ENCODE measurements around the gene MAEA.
"Not testable (repeated sequence)": the region's sequence is repeated elsewhere in the genome, so short reads cannot be mapped to it uniquely, and the experiment has no call there.

The MAEA gene

DNA sequence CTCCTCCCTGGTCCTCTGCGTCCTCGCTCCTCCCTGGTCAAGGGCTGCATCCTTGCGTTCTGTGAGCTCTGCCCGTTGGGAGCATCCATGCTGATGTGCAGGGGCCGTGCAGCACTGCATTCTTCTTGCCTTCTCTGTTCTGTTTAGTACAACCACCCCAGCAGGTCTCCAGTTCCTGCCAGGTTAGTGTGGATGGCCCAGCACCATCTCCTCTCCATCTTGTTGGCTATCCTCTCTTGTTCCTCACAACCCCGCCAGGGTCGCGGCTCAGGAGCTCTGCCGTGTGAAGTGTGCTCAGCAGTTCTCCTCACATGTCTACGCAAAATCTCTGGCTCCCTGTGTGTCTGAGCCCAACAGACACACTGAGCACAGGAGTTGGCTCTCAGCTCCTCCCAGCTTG, 10.4 kb upstream of the MAEA start:
- DNase-seq (ENCODE audit: low read depth in 2 of 2), result no peak

DNA sequence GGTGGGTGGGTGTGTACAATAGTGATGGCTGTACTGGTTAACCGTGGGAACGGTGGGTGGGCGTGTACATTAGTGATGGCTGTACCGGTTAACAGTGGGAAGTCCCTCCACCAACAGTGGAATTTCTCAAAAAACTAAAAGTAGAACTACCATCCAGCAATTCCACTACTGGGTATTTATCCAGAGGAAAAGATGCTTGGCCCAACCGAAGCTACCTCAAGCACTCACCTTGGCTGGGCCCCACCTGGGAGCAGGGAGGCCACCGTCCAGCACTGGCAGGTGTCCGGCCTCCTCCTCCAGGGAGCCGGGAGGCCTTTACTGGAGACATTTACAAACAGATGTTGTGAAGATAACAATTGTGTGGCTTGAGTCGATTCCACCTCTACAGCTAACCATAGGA, 6.0 kb upstream of the MAEA start:
- no peak for DNase-seq (ENCODE audit: low read depth in 2 of 2)

DNA sequence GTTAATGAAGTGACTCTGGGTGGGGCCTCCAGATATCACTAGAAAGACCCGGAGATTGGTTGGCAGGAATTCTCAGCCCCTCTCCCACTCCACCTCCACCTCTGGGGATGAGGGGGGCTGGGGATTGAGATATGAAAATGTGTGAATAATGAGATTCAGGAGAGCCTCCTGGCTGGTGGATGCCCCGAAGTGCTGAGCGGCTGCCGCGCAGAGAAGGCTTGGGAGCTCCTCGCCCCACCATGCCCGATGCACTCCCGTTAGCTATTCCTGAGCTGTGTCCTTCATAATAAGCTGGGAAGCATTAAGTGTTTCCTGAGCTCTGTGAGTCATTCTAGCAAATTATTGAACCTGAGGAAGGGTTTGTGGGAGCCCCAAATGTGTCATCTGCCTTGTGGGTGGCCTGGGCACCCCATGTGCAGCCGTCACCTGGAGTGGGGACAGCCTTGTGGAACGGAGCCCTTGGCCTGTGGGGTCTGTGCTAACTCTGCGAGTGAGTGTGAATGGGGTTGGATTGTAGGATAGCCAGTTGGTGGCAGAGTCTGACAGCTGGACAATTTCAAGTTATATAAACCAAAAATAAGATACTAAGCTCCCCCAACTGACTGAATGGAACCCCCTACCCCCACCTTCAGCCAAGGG, 4.4 kb upstream of the MAEA start:
- DNase-seq (ENCODE audit: low read depth in 2 of 2), result no peak

DNA sequence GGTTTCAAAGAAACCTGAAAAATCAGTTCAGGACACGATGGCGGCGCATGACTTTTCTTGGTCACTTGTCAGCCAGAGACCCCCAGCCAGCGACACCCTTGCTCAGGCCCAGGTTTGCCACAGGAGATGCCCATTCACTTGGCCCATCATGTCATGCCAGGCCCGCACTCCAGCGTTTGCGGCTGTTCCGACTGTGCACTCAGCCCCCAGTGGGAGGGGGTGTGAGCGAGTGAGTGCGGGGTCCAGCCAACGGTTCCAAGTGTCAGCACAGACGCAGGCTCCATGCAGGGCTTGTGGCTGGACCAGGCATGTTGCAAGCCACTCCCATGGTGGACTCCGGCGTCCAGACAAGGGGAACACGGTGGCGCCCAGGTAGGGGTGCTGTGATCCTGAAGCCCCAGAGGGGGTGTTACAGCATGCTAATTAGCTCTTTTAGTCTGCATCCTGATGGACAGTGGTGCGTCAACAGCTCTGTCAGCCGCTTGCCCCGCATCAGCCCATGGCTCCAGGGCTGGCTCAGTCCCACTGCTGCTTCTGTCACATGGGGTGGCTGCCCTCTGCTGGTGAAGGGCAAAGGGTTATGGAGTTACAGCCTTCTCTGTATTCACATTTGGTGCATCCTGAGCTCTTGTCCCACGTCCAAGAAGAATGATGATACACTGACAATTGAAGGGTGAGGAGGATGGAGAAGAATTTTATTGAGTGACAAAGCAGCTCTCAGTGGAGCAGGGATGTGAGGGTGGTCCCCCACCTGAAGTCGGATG, 3.7 kb upstream of the MAEA start:
- DNase-seq (ENCODE audit: low read depth in 2 of 2), result no peak

DNA sequence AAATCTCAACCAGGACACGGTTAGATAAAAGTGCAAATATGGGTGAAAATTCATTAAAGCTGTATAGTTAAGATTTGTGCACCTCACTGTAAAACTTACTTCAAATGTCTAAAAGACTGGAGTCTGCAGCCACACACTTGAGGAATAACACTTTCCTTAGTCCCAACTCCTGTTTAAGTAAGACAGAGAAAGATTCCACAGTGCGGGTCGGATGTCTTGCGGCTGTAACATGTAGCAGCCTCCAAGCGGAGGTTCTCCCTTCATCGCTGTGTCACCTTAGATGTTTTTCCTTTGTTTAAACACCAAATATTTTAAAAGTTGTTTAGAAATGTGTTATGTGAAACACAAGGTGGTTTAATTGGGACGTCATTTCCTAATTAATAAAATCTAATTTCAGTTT, 905 bp upstream of the MAEA start:
- no peak for DNase-seq (ENCODE audit: low read depth in 2 of 2)

DNA sequence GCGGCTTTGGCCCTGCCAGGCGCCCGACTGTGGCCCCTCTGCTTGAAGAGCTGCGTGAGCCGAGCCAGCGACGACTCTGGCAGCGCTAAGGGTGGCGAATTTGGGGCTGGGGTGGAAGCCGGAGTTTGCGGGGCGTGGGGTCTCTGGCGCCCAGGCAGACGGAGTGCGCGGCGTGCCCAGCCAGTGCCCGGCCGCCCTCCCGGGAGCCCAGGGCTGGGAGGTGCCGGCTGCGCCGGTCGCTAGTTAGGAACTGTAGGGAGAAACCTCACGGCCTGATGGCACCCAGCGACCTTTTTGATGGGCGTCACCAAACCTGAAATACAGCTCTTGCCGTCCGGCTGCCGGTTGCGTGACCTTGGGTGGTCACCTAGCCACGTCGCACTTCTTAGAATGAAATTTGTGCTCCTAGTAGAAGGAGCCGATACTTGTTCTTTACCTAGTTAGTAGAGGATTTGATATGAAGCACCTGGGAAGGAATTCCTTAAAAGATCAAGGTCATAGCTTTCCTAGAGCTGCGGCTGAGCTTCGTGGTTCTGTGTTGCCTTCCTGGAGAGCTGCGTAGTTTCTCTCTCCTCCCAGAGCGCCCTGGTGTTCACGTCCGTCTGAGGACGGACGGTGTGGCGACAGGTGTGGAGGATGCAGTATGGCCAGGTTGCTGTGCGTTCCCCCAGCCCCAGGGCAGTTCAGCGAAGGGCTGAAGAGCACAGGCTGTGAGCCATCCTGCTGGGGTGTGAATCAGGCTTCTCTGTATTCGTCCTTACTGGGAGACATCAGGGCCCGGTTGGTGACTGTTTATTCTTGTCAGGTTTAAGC, 680 bp downstream of the MAEA start:
- DNase-seq (ENCODE audit: low read depth in 2 of 2), result no peak

DNA sequence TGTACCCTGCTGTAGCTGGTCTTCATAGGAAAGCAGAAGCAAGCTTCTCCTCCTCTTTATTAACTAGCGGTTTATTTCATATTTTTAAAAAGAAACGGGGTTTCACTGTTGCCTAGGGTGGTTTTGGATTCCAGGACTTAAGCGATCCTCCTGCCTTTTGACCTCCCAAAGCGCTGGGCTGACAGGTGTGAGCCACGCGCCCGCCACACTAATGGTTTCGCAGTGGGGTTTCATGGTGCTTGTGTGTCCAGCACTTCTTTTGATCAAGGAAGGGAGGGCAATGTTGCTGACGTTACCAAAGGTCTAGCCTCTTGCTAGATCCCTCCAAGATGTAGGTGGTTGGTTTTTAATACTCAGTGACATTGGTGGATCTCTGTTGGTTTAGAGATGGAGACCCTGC, 1.4 kb downstream of the MAEA start:
- DNase-seq (ENCODE audit: low read depth in 2 of 2), result no peak

DNA sequence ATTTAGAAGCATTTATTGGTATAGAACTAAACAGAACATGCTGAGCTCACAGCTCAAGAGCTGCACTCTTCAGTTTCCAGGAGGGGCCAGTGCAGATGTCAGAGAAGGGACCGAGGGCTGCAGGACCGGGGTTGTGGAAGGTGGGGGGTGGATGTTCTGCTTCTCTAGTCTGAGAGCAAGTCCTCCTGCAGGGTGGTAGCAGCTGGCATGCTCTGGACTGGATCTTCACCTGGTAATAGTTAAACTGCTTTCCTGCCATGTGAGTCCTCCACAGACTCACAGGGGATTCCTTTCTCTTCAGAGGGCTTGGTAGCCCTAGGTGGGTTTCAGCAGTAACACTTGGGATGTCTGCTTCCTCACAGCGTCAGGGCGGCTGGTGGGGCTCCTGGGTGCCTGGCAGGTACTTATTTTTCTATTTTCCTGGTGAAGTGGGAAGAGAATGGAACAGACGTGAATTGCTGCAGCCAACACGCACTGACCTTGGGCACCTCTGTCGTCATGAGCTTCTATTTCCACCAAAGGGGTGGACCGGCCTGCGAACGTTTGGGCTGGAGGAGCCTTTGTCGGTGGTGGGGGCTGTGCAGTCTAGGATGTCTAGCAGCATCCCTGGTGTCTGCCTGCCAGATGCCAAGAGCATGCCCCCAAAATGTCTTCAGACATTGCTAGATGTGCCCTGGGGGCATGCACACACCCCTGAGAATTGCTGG, 2.5 kb downstream of the MAEA start:
- DNase-seq (ENCODE audit: low read depth in 2 of 2), result no peak

DNA sequence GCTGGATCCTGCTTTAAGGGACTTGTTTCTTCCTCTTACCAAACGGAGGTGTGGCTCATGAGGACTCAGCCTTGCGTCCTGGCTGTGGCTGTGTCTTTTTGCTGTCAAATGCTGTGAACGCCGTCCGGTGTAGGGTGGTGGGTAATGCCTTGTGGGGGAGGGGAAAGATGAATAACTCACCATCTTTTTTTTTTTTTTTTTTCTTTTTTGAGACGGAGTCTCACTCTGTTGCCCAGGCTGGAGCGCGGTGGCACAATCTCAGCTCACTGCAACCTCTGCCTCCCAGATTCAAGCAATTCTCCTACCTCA, 3.0 kb downstream of the MAEA start:
- not testable (repeated sequence) for DNase-seq (ENCODE audit: low read depth in 2 of 2)

DNA sequence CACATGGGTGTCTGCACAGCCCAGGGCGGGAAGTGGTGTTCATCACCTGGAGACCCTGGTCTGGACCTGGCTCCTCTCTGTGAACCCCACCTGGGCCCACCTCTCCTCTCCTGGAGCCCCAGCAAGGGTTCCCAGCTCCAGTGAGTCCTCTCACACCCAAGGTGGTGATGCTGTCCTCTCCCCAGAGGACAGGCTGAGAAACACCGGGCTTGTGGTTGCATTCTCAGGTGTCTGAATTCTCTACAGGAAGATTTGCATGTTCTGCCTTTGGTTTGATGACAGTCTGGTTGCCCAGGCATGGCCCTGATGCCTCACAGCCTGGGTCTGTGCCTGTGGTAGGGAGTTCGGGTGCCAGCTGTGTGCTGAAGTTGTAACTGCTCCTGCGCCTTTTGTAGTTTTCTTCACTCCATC, 3.8 kb downstream of the MAEA start:
- no peak for DNase-seq (ENCODE audit: low read depth in 2 of 2)

DNA sequence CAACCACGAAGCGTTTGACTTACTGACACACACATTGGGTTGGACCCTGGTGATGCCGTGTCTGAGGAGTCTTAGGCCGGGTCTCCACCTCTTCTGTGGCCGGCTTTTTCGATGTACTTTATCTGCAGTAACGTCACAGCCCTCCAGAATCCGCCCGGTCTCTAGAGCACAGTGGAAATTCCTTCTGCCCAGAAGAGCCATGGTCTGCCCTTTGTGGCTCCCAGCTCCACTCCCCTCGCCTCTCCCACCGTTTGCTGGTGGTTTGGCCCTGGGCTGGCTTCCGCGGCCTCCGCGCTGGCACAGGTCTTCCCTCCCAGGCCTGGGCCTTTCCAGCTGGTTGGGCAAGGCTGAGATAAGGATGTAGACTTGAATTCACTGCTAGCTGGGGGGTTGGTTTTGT, 4.3 kb downstream of the MAEA start:
- no peak for DNase-seq (ENCODE audit: low read depth in 2 of 2)

DNA sequence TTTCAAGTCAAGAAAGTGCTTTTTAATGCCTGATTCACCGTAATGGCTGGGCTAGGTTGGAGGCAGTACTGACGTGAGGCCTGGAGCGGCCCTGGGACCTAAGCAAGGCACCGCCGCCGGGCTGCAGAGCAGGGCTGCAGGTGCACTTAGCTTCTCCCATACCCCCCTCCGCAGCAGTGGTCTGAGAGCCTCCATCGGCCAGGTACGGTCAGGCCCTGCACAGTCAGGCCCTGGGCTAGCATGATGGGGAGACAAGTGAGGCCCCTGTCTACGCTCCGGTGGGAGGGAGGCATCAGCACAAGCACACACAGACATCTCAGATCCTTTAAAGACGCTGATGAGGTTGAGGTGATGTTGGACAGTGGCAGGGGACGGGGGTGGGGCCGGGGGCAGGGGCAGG, 4.7 kb downstream of the MAEA start:
- DNase-seq (ENCODE audit: low read depth in 2 of 2), result no peak

DNA sequence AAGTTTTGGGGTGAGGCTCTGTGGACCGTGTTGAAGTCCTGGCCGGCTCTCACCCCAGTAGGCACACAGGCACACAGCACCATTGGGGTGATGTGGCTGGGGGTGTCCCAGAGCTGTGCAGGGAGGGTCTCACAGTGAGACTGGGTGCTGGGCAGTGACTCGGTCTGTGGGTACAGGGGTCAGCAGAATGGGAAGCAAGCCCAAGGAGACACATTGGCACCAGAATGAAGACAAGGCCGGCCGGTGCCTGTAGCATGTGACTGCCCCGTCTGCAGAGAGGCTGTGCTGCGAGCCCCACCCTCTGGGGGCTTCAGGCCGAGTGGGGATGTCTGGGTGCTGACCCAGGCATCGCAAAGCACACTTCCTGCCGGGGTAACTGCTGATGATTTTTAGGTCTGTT, 5.2 kb downstream of the MAEA start:
- DNase-seq (ENCODE audit: low read depth in 2 of 2), result no peak

DNA sequence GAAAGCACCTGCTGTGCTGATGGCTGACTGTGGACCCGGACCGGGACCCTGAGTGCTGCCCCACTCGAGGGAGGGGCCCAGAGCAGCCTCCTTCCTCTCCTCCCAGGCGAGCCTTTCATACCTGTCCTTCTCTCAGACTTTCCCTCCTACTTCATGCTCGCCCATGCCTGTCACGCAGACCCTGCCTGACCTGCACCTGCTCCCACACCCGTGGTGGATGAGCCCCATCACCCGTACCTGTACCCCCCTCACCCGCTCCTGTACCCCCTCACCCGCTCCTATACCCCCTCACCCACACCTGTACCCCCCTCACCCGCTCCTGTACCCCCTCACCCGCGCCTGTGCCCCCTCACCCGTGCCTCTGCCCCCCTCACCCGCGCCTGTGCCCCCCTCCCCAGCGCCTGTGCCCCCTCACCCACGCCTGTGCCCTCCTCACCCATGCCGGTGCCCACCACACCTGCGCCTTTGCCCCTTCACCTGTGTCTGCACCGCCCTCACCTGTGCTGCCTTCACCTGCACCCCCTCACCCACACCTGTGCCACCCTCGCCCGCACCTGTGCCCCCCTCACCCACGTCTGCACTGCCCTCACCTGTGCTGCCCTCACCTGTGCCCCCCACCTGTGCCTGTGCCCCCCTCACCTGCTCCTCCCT, 5.8 kb downstream of the MAEA start:
- DNase-seq (ENCODE audit: low read depth in 2 of 2), result no peak

DNA sequence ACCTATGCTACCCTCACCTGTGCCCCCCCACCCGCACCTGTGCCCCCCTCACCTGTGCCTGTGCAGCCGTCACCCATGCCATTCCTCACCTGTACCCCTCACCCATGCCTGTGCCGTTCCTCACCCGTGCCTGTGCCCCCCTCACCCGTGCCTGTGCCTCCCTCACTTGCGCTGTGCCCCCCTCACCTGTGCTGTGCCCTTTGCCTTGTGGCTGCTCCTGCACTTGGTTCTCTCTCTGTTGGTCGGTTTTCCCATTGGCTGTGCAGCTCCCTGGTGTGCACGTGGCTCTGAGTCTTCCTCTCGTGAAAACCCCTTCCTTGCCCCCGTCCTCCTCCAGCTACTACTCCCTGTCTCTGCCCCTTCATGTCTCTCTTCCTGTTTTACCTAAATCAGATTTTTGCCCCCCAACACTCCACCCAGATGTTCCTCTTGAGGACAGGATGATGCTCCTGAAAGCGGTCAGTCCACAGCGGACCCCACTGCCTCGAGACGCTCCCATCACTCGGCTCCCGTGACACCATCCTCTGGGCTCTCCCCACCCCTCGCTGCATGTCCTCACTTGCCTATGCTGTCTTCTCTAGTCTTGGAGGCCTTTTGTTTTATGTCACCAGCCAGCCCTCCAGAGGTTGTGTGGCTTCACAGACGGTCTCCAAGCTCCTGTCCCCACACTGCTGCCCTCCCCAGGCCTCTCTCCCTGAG, 6.8 kb downstream of the MAEA start:
- DNase-seq (ENCODE audit: low read depth in 2 of 2), result no peak

DNA sequence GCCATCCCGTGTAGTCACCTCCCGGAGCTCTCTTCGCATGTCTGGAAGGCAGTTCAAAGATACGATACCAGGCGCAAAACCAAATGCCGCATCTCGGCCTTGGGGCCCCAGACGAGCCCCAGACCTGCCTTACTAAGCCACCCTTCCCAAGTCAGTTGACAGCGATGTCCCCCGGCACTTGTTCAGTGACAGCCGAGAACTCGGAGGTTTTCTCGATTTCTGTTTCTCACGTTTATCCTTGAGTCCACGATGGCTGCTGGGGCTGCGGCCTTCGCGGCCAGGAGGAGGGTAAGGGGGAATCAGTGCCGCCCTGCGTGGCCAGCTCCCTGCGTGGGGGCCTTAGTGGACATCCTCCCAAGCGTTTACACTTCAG, 7.3 kb downstream of the MAEA start:
- no peak for DNase-seq (ENCODE audit: low read depth in 2 of 2)

DNA sequence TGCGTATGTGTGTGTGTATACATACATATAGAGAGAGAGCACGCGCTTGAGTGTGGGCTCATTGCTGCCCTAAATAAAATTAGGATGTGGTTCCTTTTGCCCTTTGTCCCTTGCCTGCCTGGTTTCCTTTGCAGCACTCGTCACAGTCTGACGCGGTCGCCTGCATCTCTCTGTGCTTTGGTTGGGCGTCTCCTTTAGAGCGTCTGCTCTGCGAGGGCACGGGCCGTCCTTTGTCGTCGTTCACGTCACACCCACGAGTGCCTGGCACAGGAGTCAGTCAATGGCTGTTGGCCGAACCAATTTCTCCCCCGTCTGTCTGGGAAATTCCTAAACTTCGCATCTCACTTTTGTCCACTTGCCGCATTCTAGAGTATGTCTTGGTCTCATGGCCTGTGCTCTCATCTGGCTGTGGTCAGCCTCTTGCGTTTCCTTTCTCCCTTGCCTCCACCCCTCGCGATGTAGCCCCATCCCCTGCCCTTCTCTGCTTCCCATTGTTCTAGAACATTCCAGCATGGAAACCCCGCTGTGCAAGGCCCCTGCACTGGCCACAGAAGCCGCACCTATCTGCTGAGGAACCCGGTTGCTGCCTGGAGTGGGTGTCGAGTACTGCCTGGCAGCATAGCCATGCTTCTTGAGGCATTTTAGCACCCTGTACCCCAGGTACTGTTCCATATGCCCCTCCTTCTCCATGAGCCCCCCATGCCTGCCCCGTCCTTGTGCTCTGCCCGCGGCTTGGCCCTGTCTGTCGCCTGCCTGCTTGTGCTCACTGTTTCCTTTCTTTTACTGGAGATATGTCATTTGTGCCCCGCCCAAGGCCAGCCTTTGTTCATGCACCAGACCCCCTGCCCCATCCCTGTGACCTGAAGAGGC, 8.0 kb downstream of the MAEA start:
- no peak for DNase-seq (ENCODE audit: low read depth in 2 of 2)

DNA sequence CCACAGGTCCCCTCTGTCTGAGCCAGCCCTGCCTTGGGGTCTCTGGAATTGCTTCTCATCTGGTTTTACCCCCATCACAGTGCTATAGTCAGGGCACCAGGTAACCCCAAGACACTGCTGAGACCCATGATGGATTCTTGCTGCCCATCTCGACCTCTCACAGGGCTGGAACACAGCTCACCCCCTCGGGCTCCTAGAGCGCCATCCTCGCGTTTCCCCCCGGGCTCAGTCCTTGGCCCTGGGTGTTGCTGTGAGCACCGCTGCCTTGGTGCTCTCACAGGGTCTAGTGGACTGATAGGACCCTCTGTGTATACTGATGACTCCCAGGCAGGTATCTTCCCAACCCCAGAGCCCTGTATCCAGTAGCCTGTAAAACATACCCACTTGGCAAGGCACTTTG, 8.8 kb downstream of the MAEA start:
- no peak for DNase-seq (ENCODE audit: low read depth in 2 of 2)

DNA sequence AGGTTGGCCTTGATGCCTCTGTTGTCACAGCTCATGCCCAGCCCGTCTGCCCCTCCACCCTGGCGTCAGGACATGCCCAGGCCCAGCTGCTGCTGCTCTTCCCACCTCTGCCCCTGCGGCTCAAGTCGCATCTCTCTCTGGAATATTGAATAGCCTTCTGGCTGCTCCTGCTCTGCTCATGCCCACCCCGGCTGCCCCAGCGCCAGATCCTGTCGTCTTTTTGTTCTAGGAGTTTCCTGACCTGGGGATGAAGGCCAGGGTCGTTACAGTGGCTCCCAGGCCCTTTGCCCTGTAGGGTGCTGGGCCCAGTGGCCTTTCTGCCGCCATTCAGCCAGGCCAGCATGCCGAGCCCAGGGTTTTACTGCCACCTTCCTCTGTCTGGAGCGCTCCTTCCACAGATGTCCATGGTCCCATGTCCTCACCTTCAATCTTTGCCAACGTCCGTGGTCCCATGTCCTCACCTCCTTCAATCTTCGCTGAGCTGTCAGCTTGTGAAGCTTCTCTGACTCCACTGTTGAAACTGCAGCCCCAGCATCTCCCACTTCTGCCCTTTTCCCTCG, 9.7 kb downstream of the MAEA start:
- DNase-seq (ENCODE audit: low read depth in 2 of 2), result no peak

Measured in fibroblast of skin of left quadriceps (primary cell).